Left kidney (tissue), 8 donors: ENCODE results near the gene OLA1. TPM values are rescaled to one million over a fixed set of nuclear protein-coding genes. Genes with fewer than 3 reads are reported as not detected.
A peak's percentile ranks its signal among the peaks of the same experiment; 100 is the strongest.
"Not testable (repeated sequence)": the region's sequence is repeated elsewhere in the genome, so short reads cannot be mapped to it uniquely, and the experiment has no call there.

Experiments
- DNase-seq: peaks from one replicate; pipeline ENCODE4 v3.0.0-alpha.2; 2013
- long read RNA-seq, 8 donors: transcript quantifications; one replicate each; lab custom pipeline, GENCODE V29; 2026
- polyA plus RNA-seq: library from polyadenylated mRNA; unstranded; fragments of 120-200 nt; gene quantifications from one replicate; pipeline ENCODE4 v1.2.1, GENCODE V29; 2013; ENCODE audit not compliant: insufficient read length

The OLA1 gene
- polyA plus RNA-seq = 159 TPM
- long read RNA-seq, donor 1, full-length matches to known transcripts = 47 of 63 reads
- long read RNA-seq, donor 1, partial matches to known transcripts = 16 of 63 reads
- long read RNA-seq, donor 1, other reads (novel, unspliced or antisense) = 0 of 63 reads
- long read RNA-seq, donor 2, full-length matches to known transcripts = 51 of 88 reads
- long read RNA-seq, donor 2, partial matches to known transcripts = 37 of 88 reads
- long read RNA-seq, donor 2, other reads (novel, unspliced or antisense) = 0 of 88 reads
- long read RNA-seq, donor 3, full-length matches to known transcripts = 25 of 38 reads
- long read RNA-seq, donor 3, partial matches to known transcripts = 13 of 38 reads
- long read RNA-seq, donor 3, other reads (novel, unspliced or antisense) = 0 of 38 reads
- long read RNA-seq, donor 4, full-length matches to known transcripts = 6 of 6 reads
- long read RNA-seq, donor 4, partial matches to known transcripts = 0 of 6 reads
- long read RNA-seq, donor 4, other reads (novel, unspliced or antisense) = 0 of 6 reads
- long read RNA-seq, donor 5, full-length matches to known transcripts = 79 of 118 reads
- long read RNA-seq, donor 5, partial matches to known transcripts = 39 of 118 reads
- long read RNA-seq, donor 5, other reads (novel, unspliced or antisense) = 0 of 118 reads
- long read RNA-seq, donor 6, full-length matches to known transcripts = 35 of 82 reads
- long read RNA-seq, donor 6, partial matches to known transcripts = 47 of 82 reads
- long read RNA-seq, donor 6, other reads (novel, unspliced or antisense) = 0 of 82 reads
- long read RNA-seq, donor 7, full-length matches to known transcripts = 59 of 117 reads
- long read RNA-seq, donor 7, partial matches to known transcripts = 58 of 117 reads
- long read RNA-seq, donor 7, other reads (novel, unspliced or antisense) = 0 of 117 reads
- long read RNA-seq, donor 8, full-length matches to known transcripts = 24 of 40 reads
- long read RNA-seq, donor 8, partial matches to known transcripts = 16 of 40 reads
- long read RNA-seq, donor 8, other reads (novel, unspliced or antisense) = 0 of 40 reads

- peak; percentile 93 for DNase-seq
Observed at GRCh38 chr2:174248187-174248997, at the start of gene OLA1. TSS of gene OLA1 (minus strand) at chr2:174248532. CDS start at chr2:174246815, 1,717 bp downstream.

GRCh38 chr2:174292908-174293307, 44.6 kb upstream of the OLA1 start:
- DNase-seq = no peak

GRCh38 chr2:174286172-174286571, 37.8 kb upstream of the OLA1 start:
- DNase-seq = no peak

GRCh38 chr2:174282441-174282840, 34.1 kb upstream of the OLA1 start:
- DNase-seq = no peak

- no peak for DNase-seq
Observed at GRCh38 chr2:174281736-174282135, 33.4 kb upstream of the OLA1 start.

- DNase-seq = no peak
Observed at GRCh38 chr2:174280596-174280995, 32.3 kb upstream of the OLA1 start.

- DNase-seq = not testable (repeated sequence)
Observed at GRCh38 chr2:174270263-174270662, 21.9 kb upstream of the OLA1 start.

GRCh38 chr2:174266288-174266687, 18.0 kb upstream of the OLA1 start:
- DNase-seq = no peak

GRCh38 chr2:174263997-174264396, 15.7 kb upstream of the OLA1 start:
- no peak for DNase-seq

GRCh38 chr2:174259981-174260380, 11.6 kb upstream of the OLA1 start:
- peak; percentile 33 for DNase-seq

GRCh38 chr2:174254267-174254666, 5.9 kb upstream of the OLA1 start:
- DNase-seq = no peak

- DNase-seq = no peak
Observed at GRCh38 chr2:174248998-174249592, 763 bp upstream of the OLA1 start.

GRCh38 chr2:174247474-174248186, 702 bp downstream of the OLA1 start:
- peak; percentile 36 for DNase-seq

GRCh38 chr2:174246944-174247381, 1.4 kb downstream of the OLA1 start:
- no peak for DNase-seq

GRCh38 chr2:174245628-174246027, 2.7 kb downstream of the OLA1 start:
- not testable (repeated sequence) for DNase-seq

- no peak for DNase-seq
Observed at GRCh38 chr2:174245065-174245464, 3.3 kb downstream of the OLA1 start.

- DNase-seq = no peak
Observed at GRCh38 chr2:174243812-174244211, 4.5 kb downstream of the OLA1 start.

GRCh38 chr2:174240097-174240496, 8.2 kb downstream of the OLA1 start:
- no peak for DNase-seq

GRCh38 chr2:174236429-174236828, 11.9 kb downstream of the OLA1 start:
- DNase-seq = no peak

- DNase-seq = no peak
Observed at GRCh38 chr2:174235680-174236079, 12.7 kb downstream of the OLA1 start.
